SIG-M5 (cell line): ENCODE results near the gene MAB21L4.

ENCODE experiments used
- DNase-seq: peaks from one replicate; lab custom pipeline; 2025; lab: John Stamatoyannopoulos, UW

The MAB21L4 gene

DNA sequence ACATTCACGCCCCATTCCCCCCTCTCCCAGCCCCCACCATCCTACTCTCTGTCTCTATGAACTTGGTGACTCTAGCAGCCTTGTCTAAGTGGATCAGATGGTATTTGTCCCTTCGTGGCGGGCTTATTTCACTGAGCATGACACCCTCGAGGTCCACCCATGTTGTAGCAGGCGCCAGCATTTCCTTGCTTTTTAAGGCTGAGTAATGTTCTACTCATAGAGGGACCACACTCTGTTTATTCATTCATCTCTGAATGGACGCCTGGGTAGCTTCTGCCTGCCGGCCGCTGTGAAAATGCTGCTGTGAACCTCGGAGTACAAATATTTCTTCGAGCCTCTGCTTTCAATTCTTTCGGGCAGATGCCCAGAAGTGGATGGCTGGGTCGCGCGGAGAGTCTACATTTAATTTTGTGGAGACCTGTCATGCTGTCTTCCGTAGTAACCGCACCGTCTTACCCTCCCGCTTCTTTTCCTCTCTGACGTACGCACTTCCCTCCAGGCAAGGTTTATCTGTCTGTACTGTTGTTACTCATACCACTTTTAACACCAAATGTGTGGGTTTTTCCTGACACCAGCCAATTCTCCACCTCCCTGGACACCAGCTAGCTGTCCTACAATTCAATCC lies 15.8 kb upstream of the MAB21L4 start:
- no peak for DNase-seq

DNA sequence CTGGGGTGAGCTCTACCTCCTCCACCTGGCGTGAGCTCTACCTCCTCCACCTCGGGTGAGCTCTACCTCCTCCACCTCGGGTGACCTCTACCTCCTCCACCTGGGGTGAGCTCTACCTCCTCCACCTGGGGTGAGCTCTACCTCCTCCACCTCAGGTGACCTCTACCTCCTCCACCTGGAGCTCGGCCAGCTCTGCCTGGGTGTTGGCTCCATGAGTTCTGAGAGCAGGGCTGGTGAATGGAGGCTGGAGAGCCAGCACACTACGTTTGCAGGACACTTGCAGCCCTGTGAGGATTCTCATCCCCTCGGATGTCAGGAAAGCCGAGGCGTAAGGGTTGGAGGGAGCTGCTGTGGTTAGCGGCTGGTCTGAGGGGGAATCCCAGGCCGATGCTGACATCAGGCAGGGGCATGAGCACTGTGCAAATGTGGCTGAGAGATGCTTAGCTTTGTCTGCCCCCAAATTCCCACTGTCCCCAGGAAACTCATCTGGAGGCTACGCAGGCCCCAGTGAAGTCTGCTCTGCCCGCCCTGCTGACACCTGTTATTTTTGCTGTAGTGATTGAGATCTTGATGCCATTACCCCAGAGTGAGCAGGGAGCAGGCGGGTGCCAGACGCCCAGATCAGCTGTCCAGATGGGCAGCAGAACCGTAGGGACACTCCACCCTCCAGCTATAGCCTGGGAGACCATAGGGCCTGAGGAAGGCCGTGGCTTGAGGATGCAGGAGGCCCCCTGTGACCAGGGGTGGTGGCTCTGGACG lies 13.4 kb upstream of the MAB21L4 start:
- no peak for DNase-seq

DNA sequence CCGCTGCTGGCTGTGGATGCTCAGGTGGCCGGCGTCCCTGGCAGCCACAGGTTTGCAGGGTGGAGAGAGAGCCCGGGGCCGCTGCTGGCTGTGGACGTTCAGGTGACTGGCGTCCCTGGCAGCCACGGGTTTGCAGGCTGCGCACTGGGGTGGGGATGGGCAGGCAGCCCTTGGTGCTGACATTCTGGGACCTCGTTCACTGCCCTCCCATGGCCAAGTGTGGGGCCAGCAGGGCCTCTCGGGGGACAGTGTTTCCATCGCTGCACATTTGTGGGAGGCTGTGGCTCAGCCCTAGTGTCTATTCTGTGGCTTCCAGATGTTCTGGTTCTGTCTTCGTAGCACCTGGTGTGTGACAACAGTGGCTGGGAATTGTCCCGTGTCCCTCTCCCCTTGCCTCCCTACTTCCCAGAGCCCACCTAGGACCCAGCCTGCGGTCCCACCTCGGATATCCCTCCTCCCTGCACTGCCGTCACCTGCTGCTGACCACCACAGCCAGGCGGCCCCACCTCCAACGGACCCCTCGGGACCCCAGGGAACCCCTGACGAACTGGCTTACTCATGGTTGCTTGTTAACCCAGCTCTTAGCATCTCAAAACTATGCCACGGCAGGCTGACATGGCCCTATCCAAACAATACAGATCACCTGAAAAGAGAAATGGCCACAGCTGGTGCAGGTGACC lies 11.1 kb upstream of the MAB21L4 start:
- no peak for DNase-seq

DNA sequence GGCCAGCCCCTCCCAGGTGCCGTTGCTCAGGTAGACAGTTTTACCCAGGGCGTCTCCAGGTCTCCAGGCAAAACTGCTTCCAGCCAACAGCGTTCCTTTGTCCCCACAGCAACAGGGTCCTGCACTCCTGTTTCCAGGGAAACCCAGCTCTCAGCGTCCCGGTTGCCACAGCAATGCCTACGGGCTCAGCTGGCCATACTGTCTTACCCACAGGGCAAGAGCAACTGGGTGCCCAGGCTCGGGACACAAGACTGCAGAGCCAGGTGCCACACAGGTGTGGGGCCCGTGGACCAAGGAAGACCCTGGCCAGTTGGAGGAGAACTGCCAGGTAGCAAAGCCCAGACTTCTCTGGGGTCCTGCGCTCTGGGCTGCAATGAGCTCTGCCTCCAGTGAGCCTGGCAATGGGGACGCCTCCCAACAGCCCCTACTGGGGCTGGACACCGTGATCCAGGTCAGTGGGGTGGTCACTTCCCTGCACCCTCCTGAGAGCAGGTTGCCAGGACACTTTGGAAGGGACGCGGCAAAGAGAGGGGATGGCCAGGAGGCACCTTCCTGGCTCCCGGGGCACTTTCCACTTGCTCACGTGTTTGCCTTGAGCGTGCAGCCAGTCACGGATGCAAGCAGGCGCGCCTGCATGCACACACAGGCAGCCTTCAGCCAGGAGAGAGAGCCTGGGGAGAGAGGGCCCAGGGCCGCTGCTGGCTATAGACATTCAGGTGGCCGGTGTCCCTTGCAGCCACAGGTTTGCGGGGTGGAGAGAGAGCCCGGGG lies 10.4 kb upstream of the MAB21L4 start, which contains the start of gene CROCC2:
CROCC2 (plus strand) TSS at position 196 of the 770 bp plus-strand sequence; CDS start at position 374, 178 bp downstream.
- DNase-seq = no peak

DNA sequence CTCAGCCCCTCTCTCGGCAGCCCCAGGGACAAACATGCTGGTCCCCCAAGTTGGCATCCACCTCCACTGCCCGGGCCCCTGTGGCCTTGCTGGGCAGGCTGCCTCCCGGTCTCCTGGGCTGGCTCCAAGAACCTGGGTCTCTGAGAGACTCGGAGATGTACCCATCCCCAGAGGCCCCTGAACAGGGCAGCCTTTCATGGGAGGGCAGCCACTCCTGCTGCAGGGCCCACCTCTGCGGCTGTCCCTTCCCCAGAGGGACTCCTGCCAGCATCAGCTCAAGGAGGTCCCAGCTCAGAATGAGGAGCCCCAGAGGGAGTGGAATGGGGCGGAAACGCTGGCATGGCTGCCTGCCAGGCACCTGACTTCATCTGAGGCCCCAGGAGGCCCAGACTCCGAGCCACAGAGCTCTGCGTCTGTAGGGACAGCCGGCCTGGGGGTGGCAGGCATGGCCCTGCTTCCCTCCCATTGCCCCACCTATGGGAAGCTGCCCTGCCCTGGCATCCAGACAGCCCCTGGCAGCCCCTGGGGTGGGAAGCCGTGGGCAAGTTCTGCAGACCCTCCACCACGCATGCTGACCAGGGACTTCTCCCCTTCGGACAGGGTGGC lies 9.3 kb upstream of the MAB21L4 start:
- DNase-seq = no peak

DNA sequence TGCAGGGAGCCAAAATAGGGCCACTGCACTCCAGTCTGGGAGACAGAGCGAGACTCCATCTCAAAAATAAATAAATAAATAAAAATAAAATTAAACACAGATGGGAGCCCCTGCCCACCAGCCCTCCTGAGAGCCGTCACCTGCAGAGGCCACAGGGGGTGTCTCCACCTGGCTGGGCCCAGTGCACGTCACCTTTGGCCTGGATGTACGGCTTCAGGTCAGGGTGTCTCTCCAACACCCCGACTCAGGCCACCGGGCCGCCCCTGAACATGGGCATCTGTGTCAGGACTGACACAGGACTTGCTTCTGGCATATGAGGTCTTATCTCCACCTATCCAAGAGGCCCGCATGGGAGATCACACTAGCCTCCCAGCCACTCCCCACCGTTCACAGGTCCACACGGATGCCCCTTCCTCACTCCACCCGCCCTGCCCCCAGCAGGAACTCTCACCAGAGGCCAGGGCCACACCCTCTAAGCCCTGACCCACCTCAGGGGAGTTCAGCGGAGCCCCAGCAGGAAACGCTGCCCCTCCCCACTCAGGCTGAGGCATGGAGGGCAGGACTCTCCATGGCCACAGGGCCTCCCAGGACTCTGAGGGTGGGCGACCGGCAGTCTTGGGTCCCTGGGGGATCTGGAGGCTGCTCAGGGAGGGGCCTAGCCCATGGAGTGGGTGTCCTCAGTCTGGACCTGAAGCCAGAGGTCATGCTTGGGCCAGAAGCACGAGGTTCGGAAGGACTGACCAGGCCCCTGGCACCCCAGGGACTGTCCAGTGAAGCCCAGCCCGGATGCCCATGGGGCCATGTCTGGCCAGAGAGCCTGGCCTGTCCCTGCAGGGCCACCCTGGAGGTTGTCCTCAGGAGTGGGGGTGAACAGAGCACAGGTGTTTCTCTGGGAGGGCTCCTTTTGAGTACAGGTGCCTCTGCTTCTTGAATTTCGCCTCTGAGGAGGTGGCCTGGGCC lies 8.5 kb upstream of the MAB21L4 start:
- no peak for DNase-seq

DNA sequence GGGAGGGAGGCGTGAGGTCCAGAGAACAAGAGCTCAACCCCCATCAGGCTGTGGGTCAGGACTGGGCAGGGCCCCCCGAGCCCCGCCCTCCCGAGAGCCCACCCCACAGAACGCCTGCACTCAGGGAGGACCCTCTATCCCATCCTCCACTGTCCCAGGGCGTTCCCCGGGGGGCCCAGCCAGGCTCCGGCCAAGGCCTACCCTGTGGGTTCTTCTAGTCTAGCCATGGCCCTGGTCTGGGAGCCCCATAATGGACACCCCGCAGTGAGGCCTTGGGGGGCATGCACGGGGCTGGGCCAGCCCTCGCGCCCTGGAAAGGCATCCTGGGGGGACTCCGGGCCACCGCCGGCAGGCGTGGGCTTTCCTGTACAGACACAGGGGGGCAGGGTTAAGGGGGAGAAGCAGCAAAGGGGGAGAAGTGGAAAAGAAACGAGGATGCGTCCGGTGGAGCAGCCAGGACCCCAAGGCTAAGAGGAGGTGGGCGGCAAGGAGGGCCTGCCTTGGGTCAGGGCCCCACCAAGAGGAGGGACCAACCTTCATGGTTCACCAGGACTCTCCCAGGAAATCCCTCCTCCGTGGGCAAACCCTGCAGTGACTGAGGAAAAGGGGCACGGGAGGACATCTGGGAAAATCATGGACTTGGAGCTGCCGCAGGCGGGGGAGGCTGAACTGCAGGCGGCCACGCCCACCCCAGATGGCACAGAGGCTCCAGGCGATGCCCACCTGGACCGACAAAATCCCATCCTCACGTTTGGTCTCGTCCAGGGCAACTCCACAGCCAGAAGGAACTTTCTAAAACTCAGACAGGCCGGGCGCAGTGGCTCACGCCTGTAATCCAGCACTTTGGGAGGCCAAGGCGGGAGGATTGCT lies 7.5 kb upstream of the MAB21L4 start:
- DNase-seq = no peak

DNA sequence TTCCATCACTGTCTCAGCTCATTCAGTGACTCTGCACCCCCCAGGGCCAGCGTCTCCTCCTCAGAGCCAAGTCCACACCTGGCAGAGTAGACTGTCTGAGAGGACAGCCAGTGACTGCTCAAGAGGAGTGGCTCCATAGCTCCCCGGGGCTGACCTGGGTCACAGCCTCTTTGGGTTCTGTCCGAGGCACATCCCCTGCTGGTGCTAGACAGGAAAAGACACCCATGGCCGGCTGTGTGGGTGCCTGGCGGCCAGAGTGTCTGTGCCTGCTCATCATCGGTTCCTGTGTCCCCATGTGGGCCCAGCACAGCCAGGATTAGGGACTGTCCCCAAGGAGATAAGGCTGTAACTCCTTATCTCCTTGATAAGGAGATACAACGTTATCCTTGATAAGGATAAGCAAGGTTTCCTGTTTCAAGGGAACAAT lies 6.7 kb upstream of the MAB21L4 start:
- DNase-seq = no peak

DNA sequence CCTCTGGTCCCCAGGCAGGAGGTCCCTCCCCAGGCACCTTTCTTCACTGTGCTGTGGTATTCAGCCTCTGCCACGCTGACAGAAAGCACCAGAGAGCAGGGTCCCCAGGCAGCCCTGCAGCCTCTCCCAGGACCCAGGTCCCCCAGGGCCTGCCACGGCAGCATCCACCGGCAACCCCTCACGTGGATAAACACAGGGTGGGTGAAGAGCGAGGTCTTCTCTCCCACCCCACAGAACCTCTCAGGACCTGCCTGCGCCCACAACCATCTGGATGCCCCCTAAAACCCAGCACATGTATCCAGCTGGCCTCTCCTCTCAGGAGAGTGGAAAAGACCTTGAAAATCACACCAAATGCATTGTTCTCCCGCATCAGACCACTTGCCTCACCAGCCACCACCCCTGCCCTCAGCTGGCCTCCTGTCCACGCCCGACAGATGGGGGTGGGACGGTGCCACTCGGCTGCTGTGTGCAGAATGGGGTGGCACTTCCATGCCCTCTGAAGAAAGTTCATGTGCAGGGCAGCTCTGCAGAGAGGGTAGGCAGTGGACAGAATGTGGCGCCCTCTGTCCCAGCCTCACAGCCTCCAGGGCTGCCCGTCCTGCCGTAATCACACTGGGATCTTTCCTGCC lies 6.1 kb upstream of the MAB21L4 start:
- DNase-seq = no peak

DNA sequence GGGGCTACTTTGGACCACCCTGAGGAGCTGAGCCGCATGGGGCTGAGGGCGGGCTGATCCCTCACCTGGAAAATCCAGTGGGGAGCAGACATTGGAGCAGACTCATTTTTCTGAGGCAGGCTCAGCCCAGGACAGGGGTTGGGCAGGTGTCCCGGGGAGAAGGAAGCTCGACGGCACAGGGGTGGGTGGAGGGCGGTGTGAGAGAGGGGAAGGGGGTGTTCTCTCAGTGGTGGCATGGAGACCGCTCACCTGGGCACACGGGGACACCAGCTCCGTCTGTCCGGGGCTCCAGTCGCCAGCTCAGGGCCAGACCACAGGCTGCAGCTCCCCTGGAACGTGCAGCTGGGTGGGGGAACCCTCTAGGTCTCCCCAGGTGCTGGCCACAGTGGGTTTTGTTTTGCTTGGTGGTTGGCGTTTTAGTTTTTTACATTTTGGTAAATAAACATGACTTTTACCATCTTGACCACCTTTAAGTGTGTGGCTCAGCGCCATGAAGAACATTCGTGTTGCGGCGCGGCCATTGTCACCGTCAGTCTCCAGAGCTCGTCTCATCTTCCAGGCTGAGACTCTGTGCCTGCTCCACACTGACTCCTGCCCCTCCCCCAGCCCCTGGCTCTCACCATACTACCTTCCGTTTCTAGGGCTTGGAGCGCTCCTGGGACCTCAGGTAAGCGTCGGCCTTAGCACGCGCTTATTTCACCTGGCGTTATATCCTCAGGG lies 4.3 kb upstream of the MAB21L4 start:
- DNase-seq = no peak

DNA sequence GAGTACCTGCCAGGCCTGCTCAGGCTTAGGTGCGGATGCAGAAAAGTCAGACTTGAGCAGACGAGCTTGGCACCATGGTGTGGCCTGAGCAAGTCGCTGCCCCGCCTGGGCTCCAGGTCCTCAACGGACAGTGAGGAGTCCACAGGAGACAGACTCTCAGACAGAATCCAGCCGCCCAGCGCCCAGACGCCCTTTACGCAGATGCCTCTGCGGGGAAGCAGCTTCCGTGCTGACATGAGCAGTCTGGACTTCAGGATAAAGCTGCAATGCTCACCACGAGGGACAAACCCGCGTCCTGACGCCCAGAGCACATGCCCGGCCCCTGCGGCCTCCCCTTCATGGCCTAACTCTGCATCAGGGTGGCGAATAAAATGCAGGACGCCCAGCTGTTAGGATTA lies 3.5 kb upstream of the MAB21L4 start:
- no peak for DNase-seq

DNA sequence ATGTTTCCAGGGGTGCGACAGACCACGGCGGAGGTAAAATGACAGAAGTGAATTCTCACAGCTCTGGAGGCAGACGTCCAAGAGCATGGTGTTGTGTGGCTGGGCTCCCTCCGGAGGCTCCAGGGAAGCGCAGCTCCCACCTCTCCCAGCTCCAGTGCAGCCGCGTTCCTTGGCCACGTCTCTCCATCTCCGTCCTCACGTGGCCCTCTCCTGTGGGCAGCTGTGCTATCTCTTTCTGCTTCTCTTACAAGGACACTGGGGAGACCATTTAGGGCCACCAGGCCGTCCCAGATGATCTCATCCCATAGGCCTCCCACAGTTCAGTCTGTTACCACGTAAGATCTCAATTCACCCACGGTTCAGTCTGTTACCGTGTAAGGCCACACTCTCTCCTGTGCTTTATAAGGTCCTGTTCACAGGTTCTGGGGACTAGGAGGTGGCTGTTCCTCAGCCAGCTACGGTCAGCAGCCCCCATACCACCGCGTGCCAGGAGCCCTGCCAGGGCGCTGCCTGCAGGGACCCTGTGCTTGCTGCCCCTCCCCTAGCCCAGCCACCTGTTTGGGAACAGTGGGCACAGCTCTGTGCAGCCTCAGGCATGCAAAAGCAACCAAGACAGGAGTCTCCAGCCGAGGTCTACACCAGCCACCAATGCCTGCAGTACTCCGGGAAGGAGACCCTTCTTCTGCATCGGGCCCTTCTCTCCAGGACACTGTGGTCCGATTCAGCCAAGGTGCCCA lies 2.9 kb upstream of the MAB21L4 start:
- no peak for DNase-seq

DNA sequence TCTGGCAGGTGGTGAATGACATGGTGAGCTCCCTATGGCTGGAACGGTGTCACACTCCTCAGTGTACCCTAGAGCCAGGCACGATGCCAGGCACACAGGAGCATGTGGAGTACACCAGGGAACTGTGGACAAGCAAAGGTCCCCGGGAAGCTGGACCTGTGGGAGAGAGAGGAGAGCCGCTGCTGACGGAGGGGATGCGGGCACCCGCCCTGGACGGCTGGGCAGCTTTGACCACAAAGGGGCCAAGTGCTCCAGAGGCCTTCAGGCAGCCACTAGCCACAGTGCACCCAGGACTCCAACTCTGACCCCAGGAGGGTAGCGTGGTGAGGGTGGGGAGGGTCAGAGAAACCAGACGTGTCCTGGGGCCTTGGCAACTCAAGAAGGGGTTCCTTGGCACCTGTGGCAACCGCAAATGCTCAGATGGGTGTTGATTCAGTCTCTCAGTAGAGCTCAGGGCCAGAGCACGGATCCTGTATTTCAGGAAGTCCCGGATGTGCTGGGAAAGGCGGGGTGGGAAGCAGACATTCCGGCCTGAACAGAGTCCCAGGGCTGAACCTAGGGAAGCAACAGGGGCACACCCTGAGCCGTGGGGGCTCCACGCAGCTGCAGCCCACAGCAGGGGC lies 2.3 kb upstream of the MAB21L4 start:
- DNase-seq = no peak

DNA sequence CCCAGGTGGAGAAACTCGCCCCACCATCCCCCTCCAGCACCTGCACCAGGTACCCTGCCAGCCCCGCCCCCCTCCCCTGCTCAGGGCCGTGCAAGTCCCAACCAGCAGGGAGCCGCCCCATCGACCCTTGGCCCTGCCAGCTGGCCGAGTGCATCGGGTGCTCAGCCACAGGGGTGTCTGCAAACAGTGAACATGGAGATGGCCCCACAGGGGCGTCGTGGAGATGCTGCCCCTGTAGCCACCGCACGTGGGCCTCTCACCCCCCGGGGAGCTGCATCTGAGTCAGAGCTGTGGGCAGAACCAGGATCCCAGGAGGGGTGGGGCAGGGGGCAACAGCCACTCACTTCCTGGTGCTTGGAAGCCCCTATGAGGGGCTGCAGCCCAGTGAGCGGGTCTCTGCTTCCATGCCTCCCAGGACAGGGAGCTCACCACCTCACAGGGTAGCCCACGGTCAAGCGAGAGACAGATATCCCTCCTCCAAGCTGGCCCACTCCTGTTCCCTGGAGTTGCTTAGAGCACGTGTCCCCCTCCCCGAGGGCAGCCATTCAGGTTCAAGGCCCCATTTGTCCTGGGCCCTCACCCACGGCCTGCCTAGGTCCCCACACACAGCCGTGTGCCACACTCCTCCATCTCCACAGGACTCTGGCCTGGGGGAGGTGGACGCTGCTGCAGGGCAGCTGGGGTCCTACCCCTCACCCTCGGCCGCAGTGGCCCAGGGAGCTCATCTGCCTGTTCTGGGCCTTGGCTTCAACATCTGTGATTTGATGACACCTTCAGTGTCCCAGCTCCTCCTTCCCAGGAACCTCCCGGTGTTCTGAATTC lies 1.1 kb upstream of the MAB21L4 start:
- no peak for DNase-seq

DNA sequence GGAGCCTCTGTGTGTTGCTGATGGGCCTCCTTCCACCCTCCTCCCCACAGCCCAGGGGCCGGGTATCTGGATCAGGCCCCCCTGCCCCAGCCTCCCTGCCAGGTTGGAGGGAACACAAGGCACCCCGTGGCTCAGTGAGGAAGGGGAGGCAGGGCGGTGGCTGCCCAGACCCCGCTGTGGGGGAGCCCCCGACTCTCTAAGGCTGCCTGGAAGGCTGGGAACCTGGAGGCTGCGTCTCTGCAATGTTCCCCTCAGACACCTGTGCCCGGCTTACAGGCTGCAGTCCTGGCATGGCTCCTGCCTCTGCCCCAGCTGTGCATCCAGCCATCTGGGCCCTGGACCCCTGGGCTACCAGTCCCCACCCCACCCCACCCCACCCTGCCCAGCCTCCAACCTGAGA lies 438 bp upstream of the MAB21L4 start:
- no peak for DNase-seq

DNA sequence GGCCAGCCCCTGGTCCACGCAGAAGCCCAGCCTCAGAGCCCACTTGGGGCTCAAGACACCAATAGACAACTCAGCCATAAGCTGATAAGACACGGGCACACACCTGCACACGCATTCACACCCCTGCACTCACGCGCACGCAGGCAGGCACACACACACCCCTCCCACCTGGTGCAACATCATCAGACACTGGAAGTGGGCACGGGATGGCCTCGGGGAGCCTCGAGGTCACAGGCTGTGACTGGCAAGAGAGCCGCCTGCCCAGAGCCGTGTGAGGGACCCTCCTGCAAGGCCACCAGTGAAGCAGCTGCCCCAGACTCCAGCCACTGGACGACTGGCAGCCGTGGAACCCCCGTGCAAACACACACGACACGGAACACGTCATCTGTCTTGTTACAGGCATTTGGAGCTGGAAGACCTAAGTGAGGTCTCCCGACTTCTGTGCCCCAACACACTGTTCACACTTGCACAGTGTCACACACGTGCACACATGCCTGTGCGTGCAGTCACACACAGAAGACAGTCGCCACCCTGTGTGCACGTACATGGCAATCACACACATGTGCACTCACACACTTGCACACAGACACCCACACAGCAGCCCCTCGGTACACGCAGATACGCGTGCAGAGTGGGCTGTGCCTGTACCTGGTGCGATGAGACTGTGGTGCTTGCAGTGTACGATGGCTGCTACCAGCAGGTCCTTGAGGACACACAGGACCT lies 959 bp downstream of the MAB21L4 start:
- DNase-seq = no peak
